Natural killer cell treated with Interleukin-12 subunit alpha and Interleukin-12 subunit beta and Interleukin-15 and Interleukin-18, amount 100 ng/mL, for 72 hours (primary cell): ENCODE results near the gene RPTOR. TPM values are rescaled to one million over a fixed set of nuclear protein-coding genes. Genes with fewer than 3 reads are reported as not detected.

Experiments
- ATAC-seq, 2 donors: fragments of 150-1000 bp; cut with Tn5 transposase in 1 of 2; sonication (Bioruptor Pico), chemical (Tn5 transposase) in 1 of 2; 2 replicates each; pipeline ENCODE4 v1.10.0; 2021
- DNase-seq: peaks from one replicate; pipeline ENCODE4 v3.0.0; 2022; ENCODE audit warnings: low spot score
- H3K27ac Mint-ChIP-seq, 2 donors: 1 replicate in 1 of 2; 2 replicates in 1 of 2; pipeline ENCODE4 v1.8.0; 2022; ENCODE audit warnings: mixed read lengths in 2 of 2, mild to moderate bottlenecking in 1 of 2, moderate library complexity in 1 of 2
- H3K27me3 Mint-ChIP-seq, 2 donors: 1 replicate in 1 of 2; 2 replicates in 1 of 2; pipeline ENCODE4 v1.8.0; 2022; ENCODE audit warnings: mixed read lengths in 2 of 2
- H3K36me3 Mint-ChIP-seq: one replicate; pipeline ENCODE4 v1.8.0; 2022; ENCODE audit warnings: mixed read lengths
- H3K4me1 Mint-ChIP-seq, 2 donors: 1 replicate in 1 of 2; 2 replicates in 1 of 2; pipeline ENCODE4 v1.8.0; 2022; ENCODE audit warnings: low read depth in 2 of 2, mixed read lengths in 2 of 2, mild to moderate bottlenecking in 1 of 2
- H3K4me3 Mint-ChIP-seq: one replicate; pipeline ENCODE4 v1.8.0; 2022; ENCODE audit warnings: mixed read lengths
- H3K9me3 Mint-ChIP-seq: 2 replicates; pipeline ENCODE4 v1.8.0; 2022; ENCODE audit warnings: mixed read lengths
- total RNA-seq, 2 donors: library from RNA; stranded (reverse); gene quantifications; one replicate each; pipeline ENCODE4 v1.2.3, GENCODE V29; 2022

RPTOR gene
- total RNA-seq, 2 donors from 2014 or later: 44.1 to 92.4 TPM

DNA sequence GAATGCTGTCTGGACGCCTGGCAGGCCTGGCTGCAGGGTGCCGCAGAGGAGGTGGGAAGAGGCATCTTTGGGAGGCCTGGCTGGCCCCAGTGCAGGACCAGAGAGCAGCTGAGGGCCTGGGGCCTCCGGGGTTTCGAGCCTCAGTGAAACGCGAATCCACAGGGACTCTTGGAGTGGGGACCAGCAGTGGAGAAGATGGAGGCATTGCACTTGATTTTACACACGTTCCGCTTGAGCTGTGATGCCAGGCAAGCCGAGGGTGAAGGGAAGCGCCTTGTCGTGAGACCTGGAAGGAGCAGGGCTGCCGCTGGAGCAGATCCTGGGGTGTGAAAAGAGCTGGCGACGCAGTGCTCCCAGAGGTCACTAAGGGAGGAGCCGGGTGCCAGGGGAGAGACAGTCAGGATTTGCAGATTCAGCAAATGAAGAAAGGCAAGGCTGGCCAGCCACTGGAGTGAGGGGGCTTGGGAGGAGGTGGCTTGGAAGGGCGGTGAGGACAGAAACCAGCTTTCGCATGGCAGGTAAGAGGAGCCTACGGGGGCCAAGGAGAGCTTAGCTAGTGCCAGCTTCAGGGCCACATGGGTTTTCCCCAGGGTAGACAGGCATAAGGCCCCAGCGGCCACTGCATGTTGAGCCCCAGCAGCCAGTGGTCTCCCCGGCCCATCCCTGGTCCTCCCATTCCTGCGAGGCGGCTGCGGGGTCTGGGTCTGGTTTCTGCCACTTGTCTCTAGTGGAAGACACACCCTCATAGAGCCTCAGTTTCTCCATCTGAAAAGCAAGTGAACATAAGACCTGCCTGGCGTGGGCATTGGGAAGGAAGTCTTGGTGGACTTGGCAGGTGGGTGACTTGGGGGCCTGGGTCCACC, 271.8 kb downstream of the RPTOR start:
- DNase-seq: peak; percentile 42
- H3K9me3 Mint-ChIP-seq: peaks cover 3% of the 10 kb centered on the region
- H3K27me3 Mint-ChIP-seq: no peaks in the 10 kb centered on the region
- no peaks in the 10 kb centered on the region for H3K36me3 Mint-ChIP-seq
- H3K4me1 Mint-ChIP-seq: peaks cover 21 to 27% of the 10 kb centered on the region in 2 donors
- ATAC-seq: no peak
- no peak overlapping the region for H3K4me3 Mint-ChIP-seq
- peak overlapping the region in 1 of 2 donors; percentile 56 for H3K27ac Mint-ChIP-seq

DNA sequence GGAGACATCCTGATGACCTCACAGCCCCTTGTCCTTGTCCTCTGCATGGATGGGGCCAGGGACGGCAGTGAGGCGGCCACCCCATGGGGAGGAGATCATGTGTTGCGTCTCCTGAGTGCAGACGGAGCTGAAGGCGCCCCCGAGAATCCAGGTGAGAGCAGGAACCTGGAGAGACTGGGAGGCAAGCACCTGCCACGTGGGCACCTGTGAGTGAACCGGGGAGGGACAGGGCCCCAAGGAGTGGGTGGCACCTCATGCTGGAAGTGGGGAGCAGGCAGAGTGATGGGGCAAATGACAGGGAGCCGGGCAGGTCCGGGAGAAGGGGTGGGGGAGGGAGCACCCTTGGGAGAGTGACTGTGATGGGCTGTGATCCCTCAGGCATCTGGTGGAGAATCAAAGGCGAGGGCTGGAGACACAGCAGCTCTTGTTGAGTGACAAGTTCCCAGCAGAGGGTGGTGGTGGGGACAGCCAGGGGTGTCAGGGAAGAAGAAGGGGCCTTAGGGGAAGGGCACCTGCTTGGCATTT, 272.7 kb downstream of the RPTOR start:
- peak; percentile 35 for DNase-seq
- Mint-ChIP-seq H3K27ac (peak overlapping the region in 1 of 2 donors; percentile 56), H3K4me1 (peaks cover 12 to 26% of the 10 kb centered on the region in 2 donors)

DNA sequence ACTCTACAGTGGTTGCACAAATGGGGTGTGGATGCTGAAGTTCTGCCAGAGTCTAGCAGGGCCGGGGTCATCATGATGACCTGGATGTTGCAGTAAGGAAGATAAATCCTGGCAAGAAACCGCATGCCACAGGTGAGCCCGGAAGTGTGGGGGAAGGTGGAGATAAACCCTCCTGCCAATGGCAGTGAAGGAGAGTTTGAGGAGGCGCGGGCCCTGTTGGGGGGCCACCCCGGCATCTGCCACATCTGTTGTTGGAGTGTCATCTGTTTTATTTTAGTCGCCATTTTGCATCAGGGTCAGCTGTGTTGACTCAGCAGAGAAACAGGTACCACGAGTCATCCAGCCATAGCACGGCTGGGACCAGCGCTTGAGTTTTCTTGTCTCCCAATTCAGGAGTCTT, 273.2 kb downstream of the RPTOR start:
- no peaks in the 10 kb centered on the region for H3K27me3 Mint-ChIP-seq
- peak overlapping the region in 1 of 2 donors; percentile 56 for H3K27ac Mint-ChIP-seq
- no peak for DNase-seq
- peaks cover 6% of the 10 kb centered on the region for H3K36me3 Mint-ChIP-seq
- no peaks in the 10 kb centered on the region for H3K9me3 Mint-ChIP-seq
- H3K4me1 Mint-ChIP-seq: peaks cover 12 to 29% of the 10 kb centered on the region in 2 donors
- no peak for ATAC-seq
- H3K4me3 Mint-ChIP-seq: no peak overlapping the region

More for the DNA sequence above, 272.7 kb downstream of the RPTOR start:
- no peaks in the 10 kb centered on the region for H3K9me3 Mint-ChIP-seq
- no peak overlapping the region for H3K4me3 Mint-ChIP-seq
- H3K27me3 Mint-ChIP-seq: no peaks in the 10 kb centered on the region
- H3K36me3 Mint-ChIP-seq: peaks cover 1% of the 10 kb centered on the region
- ATAC-seq: no peak

- H3K27ac Mint-ChIP-seq: peak overlapping the region; percentile 78 to 81
Observed at GRCh38 chr17:80818871-80819270, 274.2 kb downstream of the RPTOR start.

GRCh38 chr17:80819422-80820164, 275.0 kb downstream of the RPTOR start:
- Mint-ChIP-seq H3K36me3 (peaks cover 6% of the 10 kb centered on the region), H3K4me3 (peak overlapping the region; percentile 41), H3K4me1 (peaks cover 12 to 29% of the 10 kb centered on the region in 2 donors), H3K27ac (peak overlapping the region; percentile 78 to 81), H3K27me3 (no peaks in the 10 kb centered on the region), H3K9me3 (no peaks in the 10 kb centered on the region)
- ATAC-seq: peak; percentile 48 to 63
- DNase-seq: peak; percentile 58

More at GRCh38 chr17:80818871-80819270, 274.2 kb downstream of the RPTOR start:
- DNase-seq: no peak
- Mint-ChIP-seq H3K9me3 (no peaks in the 10 kb centered on the region), H3K4me3 (peak overlapping the region; percentile 41), H3K36me3 (peaks cover 6% of the 10 kb centered on the region), H3K4me1 (peaks cover 12 to 29% of the 10 kb centered on the region in 2 donors), H3K27me3 (no peaks in the 10 kb centered on the region)
- ATAC-seq: peak in 1 of 2 donors; percentile 15

DNA sequence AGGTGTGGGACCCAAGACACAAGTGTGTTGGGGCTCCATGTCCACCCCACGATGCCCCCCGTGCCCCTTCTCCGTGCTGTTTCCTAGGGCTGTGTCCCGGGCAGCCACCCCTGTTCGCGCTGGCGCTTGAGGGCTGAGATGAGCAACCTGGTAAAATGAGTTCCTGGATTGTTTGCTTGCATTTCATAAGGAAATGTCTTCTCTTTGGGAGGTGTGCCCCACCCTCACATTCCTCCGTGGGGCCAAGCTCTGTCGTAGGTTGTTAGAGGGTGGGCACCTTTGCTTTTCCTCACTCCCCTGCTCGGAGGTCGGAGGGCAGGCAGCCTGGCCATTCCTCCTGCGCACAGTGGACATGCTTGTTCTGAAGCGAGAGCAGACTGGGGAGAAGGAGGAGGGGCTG, 275.7 kb downstream of the RPTOR start:
- DNase-seq (peak; percentile 47), ATAC-seq (no peak)
- no peak overlapping the region for H3K4me3 Mint-ChIP-seq
- H3K27ac Mint-ChIP-seq: peak overlapping the region; percentile 78 to 81
- H3K36me3 Mint-ChIP-seq: peaks cover 6% of the 10 kb centered on the region
- no peaks in the 10 kb centered on the region for H3K27me3 Mint-ChIP-seq
- no peaks in the 10 kb centered on the region for H3K9me3 Mint-ChIP-seq
- peaks cover 12 to 29% of the 10 kb centered on the region in 2 donors for H3K4me1 Mint-ChIP-seq

DNA sequence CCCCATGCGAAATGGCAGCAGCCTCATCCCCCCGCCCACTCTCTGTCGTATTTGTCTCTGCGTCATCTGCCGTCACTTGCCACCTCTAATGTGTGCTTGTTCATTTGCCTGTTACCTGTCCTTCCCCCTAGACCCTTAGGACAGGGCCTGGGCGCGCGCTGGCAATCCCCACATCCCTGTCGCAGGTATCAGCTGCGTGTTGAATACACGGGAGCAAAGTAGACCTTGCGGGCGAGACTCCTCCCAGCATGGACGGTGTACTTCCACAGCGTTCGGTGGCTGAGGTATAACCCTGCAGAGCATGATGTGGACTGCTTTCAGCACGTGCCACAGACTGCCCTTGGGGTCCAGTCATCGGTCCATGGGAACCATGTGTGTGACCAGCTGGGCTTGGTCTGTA, 276.9 kb downstream of the RPTOR start:
- Mint-ChIP-seq H3K27me3 (no peaks in the 10 kb centered on the region), H3K36me3 (peaks cover 6% of the 10 kb centered on the region), H3K9me3 (no peaks in the 10 kb centered on the region), H3K4me3 (no peak overlapping the region), H3K27ac (peak overlapping the region in 1 of 2 donors; percentile 54), H3K4me1 (peaks cover 12 to 26% of the 10 kb centered on the region in 2 donors)
- peak; percentile 28 for DNase-seq
- no peak for ATAC-seq

GRCh38 chr17:80822021-80822699, 277.5 kb downstream of the RPTOR start:
- DNase-seq: peak; percentile 58
- Mint-ChIP-seq H3K27ac (peak overlapping the region in 1 of 2 donors; percentile 54), H3K4me3 (no peak overlapping the region), H3K36me3 (peaks cover 6% of the 10 kb centered on the region), H3K27me3 (no peaks in the 10 kb centered on the region), H3K9me3 (no peaks in the 10 kb centered on the region), H3K4me1 (peaks cover 12 to 32% of the 10 kb centered on the region in 2 donors)
- no peak for ATAC-seq

DNA sequence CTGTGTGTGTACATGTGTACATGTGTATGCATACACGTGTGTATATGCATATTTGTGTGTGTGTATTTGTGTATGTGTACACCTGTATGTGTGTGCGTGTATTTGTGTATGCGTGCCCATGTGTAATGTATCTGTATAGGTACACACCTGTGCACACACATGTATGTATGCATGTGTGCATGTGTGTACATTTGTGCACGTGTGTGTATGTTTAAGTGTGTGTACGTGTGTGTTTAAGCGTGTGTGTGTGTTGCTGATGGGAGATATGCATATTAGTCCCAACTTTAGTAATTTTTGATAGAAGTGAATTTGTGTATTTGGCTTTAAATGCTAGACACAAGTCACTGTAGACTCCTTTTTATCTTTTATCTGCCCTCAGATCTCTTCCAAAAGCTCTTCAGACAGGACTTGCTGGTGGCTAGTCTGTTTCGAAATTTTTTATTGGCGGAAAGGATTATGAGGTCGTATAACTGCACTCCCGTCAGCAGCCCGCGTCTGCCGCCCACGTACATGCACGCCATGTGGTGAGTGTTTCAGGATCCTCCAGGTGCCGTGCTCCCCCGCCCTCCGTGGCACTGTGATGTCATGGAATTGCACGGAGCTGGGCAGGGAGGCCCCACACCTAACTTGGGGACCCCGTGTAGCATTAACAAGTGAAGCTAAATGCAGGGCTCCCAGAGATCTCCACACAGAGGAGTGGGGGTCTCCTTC, 278.2 kb downstream of the RPTOR start:
- Mint-ChIP-seq H3K4me3 (no peak overlapping the region), H3K27ac (no peak overlapping the region), H3K4me1 (peaks cover 12 to 32% of the 10 kb centered on the region in 2 donors), H3K9me3 (no peaks in the 10 kb centered on the region), H3K36me3 (peaks cover 6% of the 10 kb centered on the region), H3K27me3 (no peaks in the 10 kb centered on the region)
- no peak for ATAC-seq
- DNase-seq: peak; percentile 42

GRCh38 chr17:80824549-80825470, 280.2 kb downstream of the RPTOR start:
- DNase-seq (peak; percentile 25), ATAC-seq (no peak)
- Mint-ChIP-seq H3K9me3 (no peaks in the 10 kb centered on the region), H3K4me3 (no peak overlapping the region), H3K36me3 (peaks cover 6% of the 10 kb centered on the region), H3K4me1 (peaks cover 2 to 24% of the 10 kb centered on the region in 2 donors), H3K27ac (no peak overlapping the region), H3K27me3 (no peaks in the 10 kb centered on the region)

DNA sequence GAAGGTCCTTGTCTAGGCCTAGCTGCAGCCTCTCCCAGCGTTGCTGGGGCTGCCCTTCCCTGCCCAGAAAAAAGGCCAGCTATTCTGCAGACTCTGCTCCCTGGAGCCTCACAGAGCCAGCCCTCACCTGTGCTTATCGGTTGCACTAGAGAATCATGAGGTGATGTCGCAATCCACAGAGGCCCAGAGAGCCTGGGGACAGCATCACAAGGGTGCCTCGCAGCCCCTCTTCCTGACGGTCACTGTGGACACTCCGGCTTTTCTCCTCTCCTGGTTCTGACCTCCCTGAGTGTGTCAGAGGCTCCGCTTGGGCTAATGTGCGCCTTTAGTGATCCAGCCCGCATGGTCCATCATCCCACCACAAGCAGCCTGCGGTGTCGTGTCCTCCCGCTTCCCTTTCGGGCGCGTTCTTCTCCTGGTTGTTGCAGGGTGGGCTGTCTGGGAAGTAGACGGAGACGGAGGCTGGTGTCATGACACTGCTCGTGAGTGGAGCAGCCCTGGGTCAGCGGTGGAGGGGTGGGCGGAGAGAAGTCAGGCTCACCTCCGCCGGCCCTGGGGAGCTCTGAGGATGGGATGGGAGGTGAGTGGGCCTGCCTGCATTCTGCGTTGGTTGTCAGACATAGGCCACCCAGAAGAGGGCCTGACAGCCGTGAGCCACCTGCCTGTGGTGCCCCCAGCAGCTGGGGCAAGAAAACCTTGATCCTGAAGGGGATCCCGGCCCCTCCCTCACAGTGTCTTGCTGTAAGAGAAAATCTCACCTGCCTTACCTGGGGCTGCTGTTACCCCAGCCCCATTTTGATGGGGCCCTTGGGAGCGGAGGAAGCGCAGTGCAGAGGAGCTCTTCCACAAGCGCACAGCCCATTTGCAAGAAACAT, 281.1 kb downstream of the RPTOR start:
- H3K4me3 Mint-ChIP-seq: no peak overlapping the region
- no peaks in the 10 kb centered on the region for H3K27me3 Mint-ChIP-seq
- H3K36me3 Mint-ChIP-seq: peaks cover 6% of the 10 kb centered on the region
- peaks cover 9 to 27% of the 10 kb centered on the region in 2 donors for H3K4me1 Mint-ChIP-seq
- DNase-seq (peak; percentile 59), ATAC-seq (no peak)
- no peak overlapping the region for H3K27ac Mint-ChIP-seq
- no peaks in the 10 kb centered on the region for H3K9me3 Mint-ChIP-seq
